Measurements from ENCODE around the gene FGF12. TPM values are rescaled to one million over a fixed set of nuclear protein-coding genes. Genes with fewer than 3 reads are reported as not detected.

The FGF12 gene
- total RNA-seq, 4 donors from 2014 or later = 0.46 to 1.2 (median 0.72) TPM

DNA sequence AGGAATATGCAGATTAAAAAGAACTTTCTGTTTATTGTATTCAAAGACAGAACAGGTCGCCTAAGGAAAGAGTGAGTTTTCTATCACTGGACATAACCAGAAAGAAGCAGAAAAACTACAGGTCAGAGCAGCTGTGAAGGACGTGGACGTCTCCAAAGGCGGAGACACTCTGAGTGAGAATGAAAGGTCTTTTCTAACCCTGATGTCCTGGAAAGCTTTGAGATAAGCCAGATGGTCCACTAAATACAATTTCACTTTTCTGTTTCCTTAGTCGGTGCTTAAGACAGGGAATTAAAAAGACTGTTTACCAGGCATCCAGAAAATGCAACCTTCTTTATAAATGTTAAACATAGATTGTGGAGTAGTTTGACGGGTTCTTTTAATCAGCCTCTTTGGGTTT lies 360.4 kb downstream of the FGF12 start:
- intact Hi-C loops (cut with DNase I; ENCODE audit: low total_unique reads) (no loop called here), in situ Hi-C loops (cut with MboI; ENCODE audit: low sequenced_read_pairs in 4 of 4) (no loop called here)
- no peaks in the 10 kb centered on the region for H3K9me3 ChIP-seq
- no peaks in the 10 kb centered on the region for H3K4me1 ChIP-seq
- DNase-seq (no peak), ATAC-seq (no peak)
- no peak overlapping the region for H3K4me3 ChIP-seq
- no peaks in the 10 kb centered on the region for H3K36me3 ChIP-seq
- peaks cover 0 to 2% (median 0%) of the 10 kb centered on the region in 3 donors for H3K27me3 ChIP-seq
- H3K27ac ChIP-seq = no peak overlapping the region
- TF ChIP-seq, protein P1, sequence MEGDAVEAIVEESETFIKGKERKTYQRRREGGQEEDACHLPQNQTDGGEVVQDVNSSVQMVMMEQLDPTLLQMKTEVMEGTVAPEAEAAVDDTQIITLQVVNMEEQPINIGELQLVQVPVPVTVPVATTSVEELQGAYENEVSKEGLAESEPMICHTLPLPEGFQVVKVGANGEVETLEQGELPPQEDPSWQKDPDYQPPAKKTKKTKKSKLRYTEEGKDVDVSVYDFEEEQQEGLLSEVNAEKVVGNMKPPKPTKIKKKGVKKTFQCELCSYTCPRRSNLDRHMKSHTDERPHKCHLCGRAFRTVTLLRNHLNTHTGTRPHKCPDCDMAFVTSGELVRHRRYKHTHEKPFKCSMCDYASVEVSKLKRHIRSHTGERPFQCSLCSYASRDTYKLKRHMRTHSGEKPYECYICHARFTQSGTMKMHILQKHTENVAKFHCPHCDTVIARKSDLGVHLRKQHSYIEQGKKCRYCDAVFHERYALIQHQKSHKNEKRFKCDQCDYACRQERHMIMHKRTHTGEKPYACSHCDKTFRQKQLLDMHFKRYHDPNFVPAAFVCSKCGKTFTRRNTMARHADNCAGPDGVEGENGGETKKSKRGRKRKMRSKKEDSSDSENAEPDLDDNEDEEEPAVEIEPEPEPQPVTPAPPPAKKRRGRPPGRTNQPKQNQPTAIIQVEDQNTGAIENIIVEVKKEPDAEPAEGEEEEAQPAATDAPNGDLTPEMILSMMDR (IDR thresholded peaks at IDR 0.05 in 4 of 5, conservative IDR thresholded peaks at IDR 0.05 in 1 of 5) = no peak
- TF ChIP-seq POLR2A (IDR thresholded peaks at IDR 0.05) = no peak

DNA sequence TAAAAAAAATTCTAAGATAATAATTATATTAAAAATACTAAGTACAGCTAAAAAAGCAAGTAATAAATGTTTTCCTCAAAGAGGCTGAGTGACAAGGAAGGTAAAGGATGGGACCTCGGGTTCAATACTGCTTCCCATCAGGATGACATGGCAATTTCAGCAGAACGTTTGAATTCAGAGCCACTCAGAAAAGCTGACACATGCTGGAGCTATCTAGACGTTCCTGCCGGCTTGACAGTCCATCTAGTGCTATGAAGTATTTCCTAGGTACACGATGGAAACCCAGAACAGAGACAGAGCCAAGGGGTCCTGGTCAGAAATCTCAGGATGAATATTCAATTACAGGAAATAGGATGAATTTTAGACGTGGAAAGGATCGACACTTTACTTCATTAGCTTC lies 361.8 kb downstream of the FGF12 start:
- Histone ChIP-seq H3K27ac (no peak overlapping the region), H3K36me3 (no peaks in the 10 kb centered on the region), H3K4me1 (no peaks in the 10 kb centered on the region), H3K9me3 (no peaks in the 10 kb centered on the region), H3K4me3 (no peak overlapping the region), H3K27me3 (peaks cover 0 to 2% (median 0%) of the 10 kb centered on the region in 3 donors)
- TF ChIP-seq POLR2A (IDR thresholded peaks at IDR 0.05) = no peak
- TF ChIP-seq, protein P1 (IDR thresholded peaks at IDR 0.05 in 4 of 5, conservative IDR thresholded peaks at IDR 0.05 in 1 of 5) = no peak
- in situ Hi-C loops (cut with MboI; ENCODE audit: low sequenced_read_pairs in 4 of 4) (no loop called here), intact Hi-C loops (cut with DNase I; ENCODE audit: low total_unique reads) (no loop called here)
- ATAC-seq (no peak), DNase-seq (no peak)

DNA sequence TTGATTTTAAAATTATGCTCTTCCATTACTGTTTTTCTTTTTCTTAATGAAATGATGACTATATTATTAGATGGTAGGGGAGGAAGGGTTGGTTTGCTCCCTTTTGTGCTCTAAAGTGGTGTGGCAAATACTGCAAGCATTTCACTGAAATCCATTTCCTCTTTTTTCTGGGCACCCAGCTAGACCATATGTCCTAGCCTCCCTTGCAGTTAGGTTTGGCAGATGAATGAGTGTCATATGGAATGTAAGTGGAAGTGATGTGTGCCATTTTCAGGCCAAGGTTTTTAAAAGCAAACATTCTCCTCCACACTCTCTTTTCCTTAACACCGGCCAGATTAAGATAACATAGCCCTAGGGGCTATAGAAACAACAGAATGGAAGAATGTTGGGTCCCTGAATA lies 363.0 kb downstream of the FGF12 start:
- in situ Hi-C loops (cut with MboI; ENCODE audit: low sequenced_read_pairs in 4 of 4) = no loop called here
- Histone ChIP-seq H3K36me3 (no peaks in the 10 kb centered on the region), H3K27me3 (peaks cover 0 to 2% (median 0%) of the 10 kb centered on the region in 3 donors), H3K4me3 (no peak overlapping the region), H3K4me1 (no peaks in the 10 kb centered on the region), H3K9me3 (no peaks in the 10 kb centered on the region), H3K27ac (no peak overlapping the region)
- DNase-seq (no peak), ATAC-seq (no peak)
- intact Hi-C loops (cut with DNase I; ENCODE audit: low total_unique reads) = no loop called here
- TF ChIP-seq POLR2A (IDR thresholded peaks at IDR 0.05) = no peak
- TF ChIP-seq, protein P1 (IDR thresholded peaks at IDR 0.05 in 4 of 5, conservative IDR thresholded peaks at IDR 0.05 in 1 of 5) = no peak

DNA sequence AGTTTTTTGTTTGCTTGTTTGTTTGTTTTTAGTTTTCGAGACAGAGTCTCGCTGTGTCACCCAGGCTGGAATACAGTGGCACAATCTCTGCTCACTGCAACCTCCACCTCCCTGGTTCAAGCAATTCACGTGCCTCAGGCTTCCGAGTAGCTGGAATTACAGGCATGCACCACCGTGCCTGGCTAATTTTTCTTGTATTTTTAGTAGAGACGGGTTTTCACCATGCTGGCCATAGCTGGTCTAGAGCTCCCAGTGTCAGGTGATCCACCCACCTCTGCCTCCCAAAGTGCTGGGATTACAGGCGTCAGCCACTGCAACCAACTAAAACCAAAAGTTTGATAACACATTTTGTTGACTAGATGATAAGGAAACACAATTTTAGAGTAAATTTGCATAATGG lies 372.7 kb downstream of the FGF12 start:
- Histone ChIP-seq H3K27ac (no peak overlapping the region), H3K36me3 (no peaks in the 10 kb centered on the region), H3K27me3 (no peaks in the 10 kb centered on the region), H3K4me1 (no peaks in the 10 kb centered on the region), H3K9me3 (no peaks in the 10 kb centered on the region), H3K4me3 (no peak overlapping the region)
- DNase-seq (no peak), ATAC-seq (no peak)
- in situ Hi-C loops (cut with MboI; ENCODE audit: low sequenced_read_pairs in 4 of 4) = no loop called here
- intact Hi-C loops (cut with DNase I; ENCODE audit: low total_unique reads) = no loop called here
- TF ChIP-seq, protein P1 (IDR thresholded peaks at IDR 0.05 in 4 of 5, conservative IDR thresholded peaks at IDR 0.05 in 1 of 5) = no peak
- TF ChIP-seq POLR2A (IDR thresholded peaks at IDR 0.05) = no peak

DNA sequence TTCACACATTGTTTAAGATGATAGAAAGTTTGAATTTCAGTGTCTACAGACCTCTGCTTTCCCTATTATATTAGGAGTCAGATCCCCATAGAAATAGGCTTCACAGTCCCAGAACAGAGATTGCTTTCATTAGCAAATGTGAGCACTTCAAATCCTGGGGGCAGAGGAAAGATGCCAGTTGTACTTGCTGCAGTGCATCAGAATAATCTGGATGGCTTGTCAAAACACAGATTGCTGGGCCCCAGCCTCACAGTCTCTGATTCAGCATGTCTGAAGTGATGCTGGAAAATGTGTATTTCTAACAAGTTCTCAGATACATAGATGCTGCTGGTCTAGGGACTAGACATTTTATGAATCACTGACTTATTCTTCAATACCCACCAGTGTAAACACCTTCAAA lies 375.2 kb downstream of the FGF12 start:
- no peaks in the 10 kb centered on the region for H3K27me3 ChIP-seq
- in situ Hi-C loops (cut with MboI; ENCODE audit: low sequenced_read_pairs in 4 of 4) = no loop called here
- no peaks in the 10 kb centered on the region for H3K36me3 ChIP-seq
- intact Hi-C loops (cut with DNase I; ENCODE audit: low total_unique reads) = no loop called here
- H3K9me3 ChIP-seq = no peaks in the 10 kb centered on the region
- TF ChIP-seq POLR2A (IDR thresholded peaks at IDR 0.05) = no peak
- TF ChIP-seq, protein P1 (IDR thresholded peaks at IDR 0.05 in 4 of 5, conservative IDR thresholded peaks at IDR 0.05 in 1 of 5) = no peak
- H3K4me1 ChIP-seq = no peaks in the 10 kb centered on the region
- H3K4me3 ChIP-seq = no peak overlapping the region
- DNase-seq (no peak), ATAC-seq (no peak)
- H3K27ac ChIP-seq = no peak overlapping the region
